H1 (cell line): Measurements from ENCODE around the gene TRAF4. TPM values are rescaled to one million over a fixed set of nuclear protein-coding genes. Genes with fewer than 3 reads are reported as not detected.

Source experiments
- EGR1 ChIP-seq: IDR thresholded peaks from 2 replicates; pipeline ENCODE4 v1.6.1; 2011; ENCODE audit warnings: low read depth, low read length, borderline replicate concordance
- EP300 ChIP-seq, 2 experiments: IDR thresholded peaks; 1 replicate in 1 of 2; 2 replicates in 1 of 2; pipeline ENCODE4 v1.6.1; 2011 to 2012; ENCODE audit warnings: low read depth in 2 of 2, low read length in 2 of 2, mild to moderate bottlenecking in 2 of 2, borderline replicate concordance in 1 of 2, inconsistent platforms in 1 of 2, moderate library complexity in 1 of 2
- PHF8 ChIP-seq: fragments of 200-600 bp; sonication (generic); conservative IDR thresholded peaks from 2 replicates; pipeline ENCODE4 v1.7.1; 2012; ENCODE audit warnings: low read depth, mild to moderate bottlenecking, inconsistent platforms, low read length, moderate library complexity
- POLR2A ChIP-seq, 2 experiments: IDR thresholded peaks; 1 replicate in 1 of 2; 2 replicates in 1 of 2; pipeline ENCODE4 v1.6.1; 2011; ENCODE audit warnings: low read depth in 2 of 2, low read length in 2 of 2, mild to moderate bottlenecking in 2 of 2; ENCODE audit errors: control extremely low read depth in 1 of 2
- RAD21 ChIP-seq, 2 experiments: IDR thresholded peaks in 1 of 2; conservative IDR thresholded peaks in 1 of 2; 2 replicates each; pipeline ENCODE4 v1.6.1; 2011; ENCODE audit warnings: low read depth in 2 of 2, low read length in 2 of 2, improper control_type of control experiment in 1 of 2, inconsistent platforms in 1 of 2, mild to moderate bottlenecking in 1 of 2, moderate library complexity in 1 of 2
- SIRT6 ChIP-seq: IDR thresholded peaks from one replicate; pipeline ENCODE4 v1.7.1; 2012; ENCODE audit warnings: low read length, inconsistent platforms
- polyA plus RNA-seq, 7 experiments: library from polyadenylated mRNA; depleted of rRNA in 3 of 7; stranded (reverse) in 5 of 7; unstranded in 2 of 7; fragments of >200 nt in 5 of 7; fragments of 200-250 nt in 2 of 7; gene quantifications; 1 replicate in 5 of 7; 2 replicates in 1 of 7; 4 replicates in 1 of 7; pipeline versions ENCODE4 v1.2.1 to v1.2.3, GENCODE V29; 2011 to 2013; ENCODE audit warnings: missing spikeins in 2 of 7, mixed read lengths in 2 of 7
- total RNA-seq: library from RNA; stranded (reverse); fragmentation: NEBNext Ultra II Directional; extraction: Animal tissue kit (Norgen Biotek cat#: 25700); gene quantifications from 2 replicates; pipeline ENCODE4 v1.2.1, GENCODE V29; 2021
- TF ChIP-seq, protein P1 (sequence below): fragments of 300-600 bp; sonication (generic); IDR thresholded peaks from 2 replicates; pipeline ENCODE4 v1.7.1; 2012; ENCODE audit warnings: low read length, moderate library complexity, mild to moderate bottlenecking, inconsistent platforms; ENCODE audit not compliant: insufficient replicate concordance
- TF ChIP-seq, protein P2 (sequence below): IDR thresholded peaks from 2 replicates; pipeline ENCODE4 v1.6.1; 2012; ENCODE audit warnings: inconsistent platforms

The TRAF4 gene
- total and polyA plus RNA-seq, 2 of the 8 experiments (the other 6 are each of a cell fraction or from before 2014, with no cell fraction given): 167 to 170 TPM

DNA sequence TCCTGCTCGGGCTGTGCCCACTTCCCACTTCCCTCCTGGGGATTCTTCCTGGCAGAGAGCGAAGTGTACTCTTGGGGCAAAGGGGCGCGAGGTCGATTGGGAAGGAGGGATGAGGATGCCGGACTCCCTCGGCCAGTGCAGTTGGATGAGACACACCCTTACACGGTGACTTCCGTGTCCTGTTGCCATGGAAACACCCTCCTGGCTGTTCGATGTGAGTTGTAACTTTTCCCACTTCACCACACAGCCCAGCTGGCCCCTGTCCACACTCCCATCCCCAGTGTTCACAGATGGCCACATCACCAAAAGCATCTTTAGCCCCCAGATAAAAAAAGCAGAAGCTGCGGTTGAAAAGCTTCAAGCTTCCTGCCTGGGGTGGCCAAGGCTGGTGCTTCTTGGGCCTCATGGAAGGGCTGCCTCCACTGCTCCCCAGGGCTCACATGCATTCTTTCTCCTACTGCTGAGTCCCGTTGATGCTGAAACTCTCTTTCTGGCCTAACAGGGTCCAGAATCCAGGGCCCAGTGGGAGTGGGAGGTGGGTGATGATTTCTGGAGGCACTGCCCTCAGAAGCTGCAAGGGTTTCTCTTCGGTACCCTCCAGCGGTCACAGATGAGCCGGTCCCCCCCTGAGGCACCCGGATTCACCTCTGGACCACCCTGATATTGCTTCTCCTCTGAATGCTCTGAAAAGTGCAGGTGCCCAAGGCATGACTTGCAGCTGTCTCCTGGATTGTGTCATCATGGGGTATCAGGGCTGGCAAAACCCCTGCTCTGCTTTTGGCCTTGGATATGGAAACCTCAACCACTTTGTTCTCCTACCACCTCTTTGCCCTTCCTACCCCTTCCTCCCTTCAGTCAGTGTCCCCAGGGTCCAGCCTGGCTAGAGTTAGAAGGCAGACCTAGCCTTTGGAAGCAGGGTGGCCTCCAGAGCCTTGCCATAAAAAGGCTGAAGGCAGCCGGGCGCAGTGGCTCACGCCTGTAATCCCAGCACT lies 2.2 kb upstream of the TRAF4 start (continued):
- TF ChIP-seq, protein P1, sequence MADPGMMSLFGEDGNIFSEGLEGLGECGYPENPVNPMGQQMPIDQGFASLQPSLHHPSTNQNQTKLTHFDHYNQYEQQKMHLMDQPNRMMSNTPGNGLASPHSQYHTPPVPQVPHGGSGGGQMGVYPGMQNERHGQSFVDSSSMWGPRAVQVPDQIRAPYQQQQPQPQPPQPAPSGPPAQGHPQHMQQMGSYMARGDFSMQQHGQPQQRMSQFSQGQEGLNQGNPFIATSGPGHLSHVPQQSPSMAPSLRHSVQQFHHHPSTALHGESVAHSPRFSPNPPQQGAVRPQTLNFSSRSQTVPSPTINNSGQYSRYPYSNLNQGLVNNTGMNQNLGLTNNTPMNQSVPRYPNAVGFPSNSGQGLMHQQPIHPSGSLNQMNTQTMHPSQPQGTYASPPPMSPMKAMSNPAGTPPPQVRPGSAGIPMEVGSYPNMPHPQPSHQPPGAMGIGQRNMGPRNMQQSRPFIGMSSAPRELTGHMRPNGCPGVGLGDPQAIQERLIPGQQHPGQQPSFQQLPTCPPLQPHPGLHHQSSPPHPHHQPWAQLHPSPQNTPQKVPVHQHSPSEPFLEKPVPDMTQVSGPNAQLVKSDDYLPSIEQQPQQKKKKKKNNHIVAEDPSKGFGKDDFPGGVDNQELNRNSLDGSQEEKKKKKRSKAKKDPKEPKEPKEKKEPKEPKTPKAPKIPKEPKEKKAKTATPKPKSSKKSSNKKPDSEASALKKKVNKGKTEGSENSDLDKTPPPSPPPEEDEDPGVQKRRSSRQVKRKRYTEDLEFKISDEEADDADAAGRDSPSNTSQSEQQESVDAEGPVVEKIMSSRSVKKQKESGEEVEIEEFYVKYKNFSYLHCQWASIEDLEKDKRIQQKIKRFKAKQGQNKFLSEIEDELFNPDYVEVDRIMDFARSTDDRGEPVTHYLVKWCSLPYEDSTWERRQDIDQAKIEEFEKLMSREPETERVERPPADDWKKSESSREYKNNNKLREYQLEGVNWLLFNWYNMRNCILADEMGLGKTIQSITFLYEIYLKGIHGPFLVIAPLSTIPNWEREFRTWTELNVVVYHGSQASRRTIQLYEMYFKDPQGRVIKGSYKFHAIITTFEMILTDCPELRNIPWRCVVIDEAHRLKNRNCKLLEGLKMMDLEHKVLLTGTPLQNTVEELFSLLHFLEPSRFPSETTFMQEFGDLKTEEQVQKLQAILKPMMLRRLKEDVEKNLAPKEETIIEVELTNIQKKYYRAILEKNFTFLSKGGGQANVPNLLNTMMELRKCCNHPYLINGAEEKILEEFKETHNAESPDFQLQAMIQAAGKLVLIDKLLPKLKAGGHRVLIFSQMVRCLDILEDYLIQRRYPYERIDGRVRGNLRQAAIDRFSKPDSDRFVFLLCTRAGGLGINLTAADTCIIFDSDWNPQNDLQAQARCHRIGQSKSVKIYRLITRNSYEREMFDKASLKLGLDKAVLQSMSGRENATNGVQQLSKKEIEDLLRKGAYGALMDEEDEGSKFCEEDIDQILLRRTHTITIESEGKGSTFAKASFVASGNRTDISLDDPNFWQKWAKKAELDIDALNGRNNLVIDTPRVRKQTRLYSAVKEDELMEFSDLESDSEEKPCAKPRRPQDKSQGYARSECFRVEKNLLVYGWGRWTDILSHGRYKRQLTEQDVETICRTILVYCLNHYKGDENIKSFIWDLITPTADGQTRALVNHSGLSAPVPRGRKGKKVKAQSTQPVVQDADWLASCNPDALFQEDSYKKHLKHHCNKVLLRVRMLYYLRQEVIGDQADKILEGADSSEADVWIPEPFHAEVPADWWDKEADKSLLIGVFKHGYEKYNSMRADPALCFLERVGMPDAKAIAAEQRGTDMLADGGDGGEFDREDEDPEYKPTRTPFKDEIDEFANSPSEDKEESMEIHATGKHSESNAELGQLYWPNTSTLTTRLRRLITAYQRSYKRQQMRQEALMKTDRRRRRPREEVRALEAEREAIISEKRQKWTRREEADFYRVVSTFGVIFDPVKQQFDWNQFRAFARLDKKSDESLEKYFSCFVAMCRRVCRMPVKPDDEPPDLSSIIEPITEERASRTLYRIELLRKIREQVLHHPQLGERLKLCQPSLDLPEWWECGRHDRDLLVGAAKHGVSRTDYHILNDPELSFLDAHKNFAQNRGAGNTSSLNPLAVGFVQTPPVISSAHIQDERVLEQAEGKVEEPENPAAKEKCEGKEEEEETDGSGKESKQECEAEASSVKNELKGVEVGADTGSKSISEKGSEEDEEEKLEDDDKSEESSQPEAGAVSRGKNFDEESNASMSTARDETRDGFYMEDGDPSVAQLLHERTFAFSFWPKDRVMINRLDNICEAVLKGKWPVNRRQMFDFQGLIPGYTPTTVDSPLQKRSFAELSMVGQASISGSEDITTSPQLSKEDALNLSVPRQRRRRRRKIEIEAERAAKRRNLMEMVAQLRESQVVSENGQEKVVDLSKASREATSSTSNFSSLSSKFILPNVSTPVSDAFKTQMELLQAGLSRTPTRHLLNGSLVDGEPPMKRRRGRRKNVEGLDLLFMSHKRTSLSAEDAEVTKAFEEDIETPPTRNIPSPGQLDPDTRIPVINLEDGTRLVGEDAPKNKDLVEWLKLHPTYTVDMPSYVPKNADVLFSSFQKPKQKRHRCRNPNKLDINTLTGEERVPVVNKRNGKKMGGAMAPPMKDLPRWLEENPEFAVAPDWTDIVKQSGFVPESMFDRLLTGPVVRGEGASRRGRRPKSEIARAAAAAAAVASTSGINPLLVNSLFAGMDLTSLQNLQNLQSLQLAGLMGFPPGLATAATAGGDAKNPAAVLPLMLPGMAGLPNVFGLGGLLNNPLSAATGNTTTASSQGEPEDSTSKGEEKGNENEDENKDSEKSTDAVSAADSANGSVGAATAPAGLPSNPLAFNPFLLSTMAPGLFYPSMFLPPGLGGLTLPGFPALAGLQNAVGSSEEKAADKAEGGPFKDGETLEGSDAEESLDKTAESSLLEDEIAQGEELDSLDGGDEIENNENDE: no peak
- TF ChIP-seq EGR1: no peak
- no peak for TF ChIP-seq POLR2A (IDR thresholded peaks at IDR 0.05; ENCODE audit: control extremely low read depth in 1 of 2, low read depth in 2 of 2, low read length in 2 of 2)
- TF ChIP-seq, protein P2, sequence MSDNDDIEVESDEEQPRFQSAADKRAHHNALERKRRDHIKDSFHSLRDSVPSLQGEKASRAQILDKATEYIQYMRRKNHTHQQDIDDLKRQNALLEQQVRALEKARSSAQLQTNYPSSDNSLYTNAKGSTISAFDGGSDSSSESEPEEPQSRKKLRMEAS: no peak
- no peak for TF ChIP-seq SIRT6
- no peak for TF ChIP-seq PHF8
- TF ChIP-seq EP300 (IDR thresholded peaks at IDR 0.05; ENCODE audit: borderline replicate concordance in 1 of 2, low read depth in 2 of 2, low read length in 2 of 2): no peak
- TF ChIP-seq RAD21 (IDR thresholded peaks at IDR 0.05 in 1 of 2, conservative IDR thresholded peaks at IDR 0.05 in 1 of 2; ENCODE audit: low read depth in 2 of 2, low read length in 2 of 2): no peak
